Measurements from ENCODE around the gene KMT5C.

DNA sequence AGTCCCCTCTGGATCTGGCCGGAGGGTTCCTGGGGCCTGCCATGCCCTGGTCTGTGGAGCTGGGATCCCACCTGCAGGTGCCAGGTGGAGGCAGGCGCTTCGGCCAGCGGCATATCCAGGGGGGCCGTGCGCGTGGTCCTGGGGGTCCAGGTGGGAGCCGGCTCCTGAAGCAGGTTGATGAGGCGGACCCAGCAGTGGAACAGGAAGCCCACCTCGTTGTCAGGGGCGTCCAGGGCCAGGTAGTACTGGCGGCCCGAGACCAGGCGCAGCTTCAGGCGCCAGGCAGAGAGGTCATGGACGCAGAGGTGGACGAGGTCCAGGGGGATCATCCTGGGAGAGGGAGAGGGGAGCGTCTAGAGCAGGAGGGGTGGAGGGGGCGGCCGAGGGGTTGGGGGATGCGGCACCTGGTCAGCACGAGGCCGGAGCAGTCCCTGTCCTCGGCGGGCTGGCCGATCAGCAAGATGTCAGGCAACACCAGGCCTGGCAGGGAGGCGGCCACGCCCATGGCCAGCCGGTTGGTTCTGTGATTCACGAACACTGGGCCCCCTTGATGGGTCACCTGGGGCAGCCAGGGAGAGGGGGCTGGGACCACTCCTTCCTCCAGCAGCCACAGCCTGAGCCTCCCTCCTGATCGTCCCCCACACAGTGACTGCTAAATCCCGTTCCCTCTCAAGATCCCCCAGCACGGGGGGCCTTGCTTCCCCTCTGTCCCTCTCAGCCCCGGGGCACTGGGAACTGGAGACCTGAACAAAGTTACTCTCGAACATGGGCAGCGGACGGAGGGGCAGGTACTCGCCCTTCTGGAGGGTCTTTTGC lies 22.7 kb downstream of the KMT5C start:
- TF ChIP-seq, protein P1, sequence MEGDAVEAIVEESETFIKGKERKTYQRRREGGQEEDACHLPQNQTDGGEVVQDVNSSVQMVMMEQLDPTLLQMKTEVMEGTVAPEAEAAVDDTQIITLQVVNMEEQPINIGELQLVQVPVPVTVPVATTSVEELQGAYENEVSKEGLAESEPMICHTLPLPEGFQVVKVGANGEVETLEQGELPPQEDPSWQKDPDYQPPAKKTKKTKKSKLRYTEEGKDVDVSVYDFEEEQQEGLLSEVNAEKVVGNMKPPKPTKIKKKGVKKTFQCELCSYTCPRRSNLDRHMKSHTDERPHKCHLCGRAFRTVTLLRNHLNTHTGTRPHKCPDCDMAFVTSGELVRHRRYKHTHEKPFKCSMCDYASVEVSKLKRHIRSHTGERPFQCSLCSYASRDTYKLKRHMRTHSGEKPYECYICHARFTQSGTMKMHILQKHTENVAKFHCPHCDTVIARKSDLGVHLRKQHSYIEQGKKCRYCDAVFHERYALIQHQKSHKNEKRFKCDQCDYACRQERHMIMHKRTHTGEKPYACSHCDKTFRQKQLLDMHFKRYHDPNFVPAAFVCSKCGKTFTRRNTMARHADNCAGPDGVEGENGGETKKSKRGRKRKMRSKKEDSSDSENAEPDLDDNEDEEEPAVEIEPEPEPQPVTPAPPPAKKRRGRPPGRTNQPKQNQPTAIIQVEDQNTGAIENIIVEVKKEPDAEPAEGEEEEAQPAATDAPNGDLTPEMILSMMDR (IDR thresholded peaks at IDR 0.05): no peak
- no peak for TF ChIP-seq POLR2A (IDR thresholded peaks at IDR 0.05)
